Caco-2 (cell line): ENCODE data around the gene RARRES2. TPM values are rescaled to one million over a fixed set of nuclear protein-coding genes. Genes with fewer than 3 reads are reported as not detected.
"Not testable (repeated sequence)": the region's sequence is repeated elsewhere in the genome, so short reads cannot be mapped to it uniquely, and the experiment has no call there.

Experiments used
- BruUV-seq: library from RNA; stranded (reverse); fragments of 400-500 nt; replicated peaks from 2 replicates; lab custom pipeline; 2021; lab: Mats Ljungman, UMichigan
- CTCF ChIA-PET: fragments of 300-600 bp; sonication (Branson Sonifier 250); formaldehyde crosslinking; loops from one replicate; lab custom pipeline; 2022; ENCODE audit warnings: antibody characterized with exemption; lab: Charles Lee
- POLR2A ChIA-PET: fragments of 300-600 bp; sonication (Branson Sonifier 250); formaldehyde crosslinking; loops from one replicate; lab custom pipeline; 2022; ENCODE audit warnings: antibody characterized with exemption; lab: Charles Lee
- DNase-seq, 2 experiments: peaks; one replicate each; pipeline versions ENCODE4 v3.0.0 to v3.0.0-alpha.2; 2020 to 2022
- H3K27me3 ChIP-seq: replicated peaks from 2 replicates; pipeline ENCODE4 v1.6.0; 2011; ENCODE audit warnings: low read length; ENCODE audit not compliant: control insufficient read depth, insufficient read depth
- H3K36me3 ChIP-seq: 2 replicates; pipeline ENCODE4 v1.5.1; 2011; ENCODE audit warnings: low read length; ENCODE audit not compliant: control insufficient read depth, insufficient read depth
- H3K4me1 ChIP-seq: fragments of 250-450 bp; sonication (Bioruptor Pico); 2 replicates; pipeline ENCODE4 v1.5.1; 2020; ENCODE audit warnings: mild to moderate bottlenecking
- H3K4me3 ChIP-seq: 2 replicates; pipeline ENCODE4 v1.5.1; 2011; ENCODE audit warnings: low read depth, mild to moderate bottlenecking, control low read depth, low read length
- H3K9me3 ChIP-seq: fragments of 250-450 bp; sonication (Bioruptor Pico); 2 replicates; pipeline ENCODE4 v1.5.1; 2020; ENCODE audit warnings: mild to moderate bottlenecking, moderate library complexity
- H3K27ac Mint-ChIP-seq: one replicate; pipeline ENCODE4 v1.8.0; 2022; ENCODE audit warnings: mixed read lengths; ENCODE audit not compliant: unreplicated experiment
- H3K27me3 Mint-ChIP-seq: one replicate; pipeline ENCODE4 v1.8.0; 2022; ENCODE audit warnings: mixed read lengths; ENCODE audit not compliant: insufficient read depth, unreplicated experiment
- H3K36me3 Mint-ChIP-seq: one replicate; pipeline ENCODE4 v1.8.0; 2022; ENCODE audit warnings: mild to moderate bottlenecking, mixed read lengths; ENCODE audit not compliant: insufficient read depth, unreplicated experiment
- H3K4me1 Mint-ChIP-seq: one replicate; pipeline ENCODE4 v1.8.0; 2022; ENCODE audit warnings: low read depth, mixed read lengths; ENCODE audit not compliant: unreplicated experiment
- H3K4me3 Mint-ChIP-seq: one replicate; pipeline ENCODE4 v1.8.0; 2022; ENCODE audit warnings: mild to moderate bottlenecking, moderate library complexity, mixed read lengths; ENCODE audit not compliant: unreplicated experiment
- H3K9me3 Mint-ChIP-seq: one replicate; pipeline ENCODE4 v1.8.0; 2022; ENCODE audit warnings: mixed read lengths; ENCODE audit not compliant: unreplicated experiment
- CTCF ChIP-seq, 2 experiments: fragments of 200-600 bp in 1 of 2; IDR thresholded peaks; 1 replicate in 1 of 2; 2 replicates in 1 of 2; pipeline versions ENCODE4 v1.5.1 to v1.8.0; 2011 to 2022; ENCODE audit warnings: antibody characterized with exemption in 1 of 2, control low read depth in 1 of 2, inconsistent platforms in 1 of 2, low read depth in 1 of 2, low read length in 1 of 2, mild to moderate bottlenecking in 1 of 2, moderate library complexity in 1 of 2; ENCODE audit not compliant: insufficient read depth in 1 of 2, severe bottlenecking in 1 of 2, unreplicated experiment in 1 of 2
- intact Hi-C: fragments of 100-400 bp; cut with micrococcal nuclease; formaldehyde crosslinking; loops from one replicate; pipeline ENCODE4 v1.10.0; 2022; ENCODE audit not compliant: unreplicated experiment
- total RNA-seq: library from RNA; stranded (reverse); gene quantifications from 2 replicates; pipeline ENCODE4 v1.2.3, GENCODE V29; 2022

RARRES2 gene
- total RNA-seq, 1 experiment from 2014 or later, result not detected

- Histone ChIP-seq H3K4me3 (no peak overlapping the region), H3K36me3 (no peaks in the 10 kb centered on the region), H3K27me3 (no peaks in the 10 kb centered on the region), H3K4me1 (peaks cover 5% of the 10 kb centered on the region; the same call in 1 of the 2 replicates), H3K9me3 (no peaks in the 10 kb centered on the region)
- no peak for TF ChIP-seq CTCF (IDR thresholded peaks at IDR 0.05; ENCODE audit: insufficient read depth in 1 of 2, low read depth in 1 of 2, low read length in 1 of 2, severe bottlenecking in 1 of 2, unreplicated experiment in 1 of 2)
- H3K4me3 Mint-ChIP-seq, result no peak overlapping the region
- H3K9me3 Mint-ChIP-seq, result peaks cover 10% of the 10 kb centered on the region
- ChIA-PET CTCF (interaction anchor here (0.7 kb wide), 1 partner anchor 66 kb away, joined by 5 read pairs; no protein-coding TSS in a partner anchor), POLR2A (no interaction called here)
- BruUV-seq, result no TSS peak
- no peaks in the 10 kb centered on the region for H3K36me3 Mint-ChIP-seq
- DNase-seq, result no peak
- H3K27ac Mint-ChIP-seq, result peak overlapping the region; percentile 6
- intact Hi-C loops, result no loop called here
- no peaks in the 10 kb centered on the region for H3K27me3 Mint-ChIP-seq
- peaks cover 15% of the 10 kb centered on the region for H3K4me1 Mint-ChIP-seq
Observed at GRCh38 chr7:150307904-150308303, 33.5 kb downstream of the RARRES2 start.

DNA sequence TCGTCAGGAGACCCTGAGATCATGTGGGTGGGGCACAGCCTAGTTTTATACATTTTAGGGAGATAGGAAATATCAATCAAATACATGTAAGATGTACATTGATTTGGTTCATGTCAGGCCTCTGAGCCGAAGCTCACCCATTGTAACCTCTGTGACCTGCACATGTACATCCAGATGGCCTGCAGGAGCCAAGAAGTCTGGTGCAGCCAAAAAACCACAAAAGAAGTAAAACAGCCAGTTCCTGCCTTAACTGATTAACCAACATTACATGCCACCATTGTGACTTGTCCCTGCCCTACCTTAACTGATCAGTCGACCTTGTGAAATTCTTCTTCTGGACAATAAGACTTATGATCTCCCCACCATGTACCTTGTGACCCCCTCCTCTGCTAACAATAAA is 34.3 kb downstream of the RARRES2 start:
- no peak overlapping the region for H3K4me3 ChIP-seq
- intact Hi-C loops, result no loop called here
- POLR2A ChIA-PET, result no interaction called here
- no peak for TF ChIP-seq CTCF (IDR thresholded peaks at IDR 0.05; ENCODE audit: insufficient read depth in 1 of 2, low read depth in 1 of 2, low read length in 1 of 2, severe bottlenecking in 1 of 2, unreplicated experiment in 1 of 2)
- Mint-ChIP-seq H3K27me3 (no peaks in the 10 kb centered on the region), H3K27ac (no peak overlapping the region), H3K36me3 (no peaks in the 10 kb centered on the region), H3K4me1 (peaks cover 13% of the 10 kb centered on the region), H3K4me3 (no peak overlapping the region), H3K9me3 (peaks cover 10% of the 10 kb centered on the region)
- H3K4me1 ChIP-seq, result peaks cover 5% of the 10 kb centered on the region; the same call in 1 of the 2 replicates
- CTCF ChIA-PET, result no interaction called here
- no peak for DNase-seq
- H3K36me3 ChIP-seq, result no peaks in the 10 kb centered on the region
- no TSS peak for BruUV-seq
- H3K27me3 ChIP-seq, result no peaks in the 10 kb centered on the region
- H3K9me3 ChIP-seq, result no peaks in the 10 kb centered on the region

GRCh38 chr7:150306377-150306776 is 35.1 kb downstream of the RARRES2 start:
- H3K36me3 Mint-ChIP-seq, BruUV-seq, DNase-seq, H3K27ac Mint-ChIP-seq, H3K4me1 ChIP-seq, H3K4me3 Mint-ChIP-seq, CTCF ChIA-PET, H3K27me3 ChIP-seq, H3K9me3 ChIP-seq, intact Hi-C loops, H3K27me3 Mint-ChIP-seq, H3K36me3 ChIP-seq, H3K4me3 ChIP-seq, POLR2A ChIA-PET: not testable (repeated sequence)
- H3K9me3 Mint-ChIP-seq, result peaks cover 10% of the 10 kb centered on the region
- peaks cover 13% of the 10 kb centered on the region for H3K4me1 Mint-ChIP-seq

DNA sequence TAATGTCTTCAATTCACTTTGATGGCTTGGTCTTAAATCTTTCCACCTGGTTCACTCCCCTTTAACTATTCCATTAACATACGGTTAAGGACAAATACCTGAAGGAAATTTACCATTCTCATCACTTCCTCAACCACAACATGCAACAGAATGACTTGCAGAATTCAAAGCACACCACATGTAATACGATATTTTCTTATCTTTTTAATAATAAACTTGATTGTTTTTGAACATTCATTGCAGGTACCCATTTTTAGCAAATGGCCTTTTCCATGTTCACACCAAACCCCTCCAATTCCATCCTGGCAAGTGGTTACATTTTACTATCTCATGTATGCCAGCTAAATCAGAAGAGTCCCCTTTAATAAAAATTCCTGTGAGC is 35.5 kb downstream of the RARRES2 start:
- BruUV-seq, H3K27ac Mint-ChIP-seq, H3K27me3 Mint-ChIP-seq, DNase-seq, H3K4me1 ChIP-seq, H3K36me3 Mint-ChIP-seq, CTCF ChIA-PET, H3K4me3 ChIP-seq, intact Hi-C loops, H3K27me3 ChIP-seq, H3K4me3 Mint-ChIP-seq, H3K9me3 ChIP-seq, H3K36me3 ChIP-seq, POLR2A ChIA-PET: not testable (repeated sequence)
- peaks cover 10% of the 10 kb centered on the region for H3K9me3 Mint-ChIP-seq
- peaks cover 13% of the 10 kb centered on the region for H3K4me1 Mint-ChIP-seq

DNA sequence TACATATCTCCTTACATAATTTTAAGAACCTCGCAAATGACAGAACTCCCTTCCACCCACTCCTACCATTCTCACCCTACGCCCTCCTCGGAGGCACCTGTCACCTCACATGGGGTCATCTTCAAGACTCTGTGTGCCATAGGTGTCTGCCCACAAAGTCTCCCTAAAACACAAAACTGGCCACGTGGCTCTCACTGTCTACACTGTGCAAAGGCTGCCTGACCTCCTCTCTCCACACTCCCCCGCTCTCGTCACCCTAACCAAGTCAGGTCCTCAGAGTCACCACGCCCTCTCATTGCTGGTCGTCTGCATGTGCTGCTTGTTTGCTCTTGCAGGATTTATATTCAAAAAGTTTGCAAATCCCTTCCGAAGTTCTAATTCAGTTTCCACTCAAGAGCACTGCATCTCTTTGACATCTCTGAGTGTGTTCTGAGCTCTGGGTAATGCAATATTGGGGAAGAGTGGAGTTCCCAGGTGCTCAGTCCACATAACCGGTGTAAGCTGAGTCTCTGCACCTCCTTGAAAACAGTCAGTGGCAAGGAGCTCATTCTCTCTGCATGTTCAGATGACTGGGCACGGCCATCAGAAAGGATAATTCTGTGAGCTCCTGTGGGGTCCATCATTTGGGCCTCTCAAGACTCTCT is 36.0 kb downstream of the RARRES2 start:
- Mint-ChIP-seq H3K9me3 (peaks cover 10% of the 10 kb centered on the region), H3K4me1 (peaks cover 13% of the 10 kb centered on the region)
- H3K27me3 ChIP-seq, H3K36me3 Mint-ChIP-seq, POLR2A ChIA-PET, H3K36me3 ChIP-seq, H3K27me3 Mint-ChIP-seq, H3K4me3 ChIP-seq, CTCF ChIA-PET, intact Hi-C loops, DNase-seq, H3K9me3 ChIP-seq, H3K4me1 ChIP-seq, H3K27ac Mint-ChIP-seq, BruUV-seq, H3K4me3 Mint-ChIP-seq: not testable (repeated sequence)
